Spleen (tissue), 11 donors: ENCODE data around the gene EVA1A. TPM values are rescaled to one million over a fixed set of nuclear protein-coding genes. Genes with fewer than 3 reads are reported as not detected.

Experiments
- DNase-seq: peaks from one replicate; pipeline ENCODE4 v3.0.0-alpha.2; 2020
- H3K27ac ChIP-seq, 8 donors: fragments of 200-600 bp; sonication (generic) in 7 of 8; 1 replicate in 4 of 8; 2 replicates in 4 of 8; pipeline versions ENCODE4 v1.5.0 to v1.8.0; 2016 to 2021; ENCODE audit warnings: inconsistent platforms in 4 of 8, mild to moderate bottlenecking in 4 of 8, moderate library complexity in 1 of 8
- H3K27me3 ChIP-seq, 7 donors: fragments of 200-600 bp; sonication (generic) in 6 of 7; replicated peaks in 1 of 7; 1 replicate in 4 of 7; 2 replicates in 3 of 7; pipeline versions ENCODE4 v1.5.0 to v1.8.0; 2016 to 2021; ENCODE audit warnings: inconsistent platforms in 3 of 7, mild to moderate bottlenecking in 1 of 7
- H3K36me3 ChIP-seq, 6 donors: fragments of 200-600 bp; sonication (generic) in 5 of 6; 1 replicate in 4 of 6; 2 replicates in 2 of 6; pipeline versions ENCODE4 v1.5.0 to v1.8.0; 2016 to 2021; ENCODE audit warnings: inconsistent platforms in 2 of 6
- H3K4me1 ChIP-seq, 6 donors: fragments of 200-600 bp; sonication (generic) in 5 of 6; 1 replicate in 3 of 6; 2 replicates in 3 of 6; pipeline versions ENCODE4 v1.5.0 to v1.8.0; 2016 to 2021; ENCODE audit warnings: inconsistent platforms in 3 of 6
- H3K4me3 ChIP-seq, 8 donors: fragments of 200-600 bp; sonication (generic) in 7 of 8; 1 replicate in 4 of 8; 2 replicates in 4 of 8; pipeline versions ENCODE4 v1.5.0 to v1.8.0; 2016 to 2021; ENCODE audit warnings: inconsistent platforms in 4 of 8, mild to moderate bottlenecking in 4 of 8, moderate library complexity in 2 of 8
- H3K9me3 ChIP-seq, 8 donors: fragments of 200-600 bp; sonication (generic) in 7 of 8; 1 replicate in 4 of 8; 2 replicates in 4 of 8; pipeline versions ENCODE4 v1.5.0 to v1.8.0; 2016 to 2021; ENCODE audit warnings: inconsistent platforms in 4 of 8
- CTCF ChIP-seq, 11 experiments: fragments of 200-600 bp in 7 of 11; fragments of 450-650 bp in 4 of 11; sonication (generic) in 4 of 11; IDR thresholded peaks in 8 of 11; conservative IDR thresholded peaks in 3 of 11; 1 replicate in 7 of 11; 2 replicates in 4 of 11; pipeline versions ENCODE4 v1.4.0 to v1.8.0; 2016 to 2021; ENCODE audit warnings: antibody characterized with exemption in 11 of 11, inconsistent platforms in 4 of 11, mild to moderate bottlenecking in 1 of 11
- POLR2A ChIP-seq, 3 donors: fragments of 450-650 bp; IDR thresholded peaks; one replicate each; pipeline ENCODE4 v1.5.1; 2017; ENCODE audit warnings: antibody characterized with exemption in 3 of 3, mild to moderate bottlenecking in 1 of 3
- POLR2AphosphoS5 ChIP-seq, 3 donors: sonication (generic); formaldehyde crosslinking; IDR thresholded peaks; one replicate each; pipeline ENCODE4 v1.5.1; 2017; ENCODE audit warnings: antibody characterized with exemption in 3 of 3
- WGBS, 5 donors: extraction: QIAGEN DNeasy Blood & Tissue Kit in 3 of 5; methylation state at CpG; one replicate each; pipeline versions ENCODE4 v1.1.5 to v1.1.7; 2013 to 2018; 5-methylcytosine and 5-hydroxymethylcytosine counted together
- intact Hi-C: fragments of 100-400 bp; cut with DNase I; formaldehyde crosslinking; loops from one replicate; pipeline ENCODE4 v1.15.0; 2023; ENCODE audit warnings: low total_unique reads
- polyA plus RNA-seq, 3 donors: library from polyadenylated mRNA; stranded (reverse); fragments of 200-250 nt; gene quantifications; one replicate each; pipeline ENCODE4 v1.2.1, GENCODE V29; 2013
- total RNA-seq, 7 donors: library from RNA; depleted of rRNA in 3 of 7; stranded (reverse); fragments of >200 nt in 3 of 7; fragmentation: NEBNext Ultra II Directional in 4 of 7; extraction: Animal tissue kit (Norgen Biotek cat#: 25700) in 4 of 7; gene quantifications; one replicate each; pipeline versions ENCODE4 v1.1.0 to v1.2.1, GENCODE V29; 2016 to 2021
- donor health status: healthy with polysubstance abuse.
- donor health status: DM: no; HTN: no; CAD: no; lungs with moderate emphysema.
- donor health status: DM: no; HTN: no; CAD: no.
- donor health status: Bipolar disorder and iron deficiency.
- donor health status: healthy.
- donor health status: DM: no; HTN: no; CAD: no.
- donor health status: DM: yes; HTN: yes; CAD: no.

EVA1A gene
- total and polyA plus RNA-seq, 10 donors: 6.2 to 30.3 (median 14.4) TPM

DNA sequence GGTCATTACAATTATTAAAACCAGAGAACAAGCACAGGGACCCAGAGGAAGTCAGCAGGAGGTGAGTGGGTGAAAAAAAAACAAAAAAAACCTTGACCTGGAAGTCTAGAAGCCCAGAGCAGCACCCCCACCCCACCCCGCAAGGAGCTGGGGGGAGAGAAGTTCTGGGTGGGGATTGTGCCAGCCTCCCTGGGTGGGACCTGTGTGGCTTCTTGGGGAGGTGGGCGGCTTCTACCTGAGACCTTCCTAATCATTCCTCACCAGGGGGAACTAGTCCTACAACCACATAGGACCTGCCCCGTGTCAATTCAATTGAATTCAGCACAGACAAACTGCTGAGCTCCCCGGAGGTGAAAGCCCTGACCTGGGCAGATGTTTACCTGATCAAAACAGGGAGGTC, 17.3 kb downstream of the EVA1A start:
- intact Hi-C loops: no loop called here
- H3K9me3 ChIP-seq: no peaks in the 10 kb centered on the region
- H3K27me3 ChIP-seq: no peaks in the 10 kb centered on the region
- H3K27ac ChIP-seq: no peak overlapping the region
- WGBS, 5 donors: 71 to 92% (median 84%) methylated on average over 4 of the region's 4 CpGs
- no peak for DNase-seq
- H3K4me1 ChIP-seq: no peaks in the 10 kb centered on the region
- TF ChIP-seq POLR2A (IDR thresholded peaks at IDR 0.05) (no peak), CTCF (IDR thresholded peaks at IDR 0.05 in 8 of 11, conservative IDR thresholded peaks at IDR 0.05 in 3 of 11) (no peak), POLR2AphosphoS5 (IDR thresholded peaks at IDR 0.05) (no peak)
- H3K4me3 ChIP-seq: no peak overlapping the region
- no peaks in the 10 kb centered on the region for H3K36me3 ChIP-seq

GRCh38 chr2:75541430-75541829, 19.3 kb downstream of the EVA1A start:
- no peaks in the 10 kb centered on the region for H3K27me3 ChIP-seq
- TF ChIP-seq POLR2AphosphoS5 (IDR thresholded peaks at IDR 0.05): no peak
- no peak for TF ChIP-seq POLR2A (IDR thresholded peaks at IDR 0.05)
- no peak for TF ChIP-seq CTCF (IDR thresholded peaks at IDR 0.05 in 8 of 11, conservative IDR thresholded peaks at IDR 0.05 in 3 of 11)
- intact Hi-C loops: no loop called here
- 92 to 97% (median 95%) methylated on average over 3 of the region's 3 CpGs for WGBS, 5 donors
- H3K4me1 ChIP-seq: no peaks in the 10 kb centered on the region
- DNase-seq: no peak
- no peak overlapping the region for H3K27ac ChIP-seq
- H3K36me3 ChIP-seq: no peaks in the 10 kb centered on the region
- peaks cover 0 to 6% (median 0%) of the 10 kb centered on the region in 8 donors for H3K9me3 ChIP-seq
- H3K4me3 ChIP-seq: no peak overlapping the region

- no peaks in the 10 kb centered on the region for H3K27me3 ChIP-seq
- WGBS, 5 donors: 91 to 98% (median 92%) methylated on average over 4 of the region's 4 CpGs
- H3K36me3 ChIP-seq: no peaks in the 10 kb centered on the region
- intact Hi-C loops: no loop called here
- H3K27ac ChIP-seq: no peak overlapping the region
- TF ChIP-seq POLR2AphosphoS5 (IDR thresholded peaks at IDR 0.05) (no peak), POLR2A (IDR thresholded peaks at IDR 0.05) (no peak), CTCF (IDR thresholded peaks at IDR 0.05 in 8 of 11, conservative IDR thresholded peaks at IDR 0.05 in 3 of 11) (no peak)
- no peak overlapping the region for H3K4me3 ChIP-seq
- H3K9me3 ChIP-seq: peaks cover 0 to 6% (median 0%) of the 10 kb centered on the region in 8 donors
- DNase-seq: no peak
- H3K4me1 ChIP-seq: no peaks in the 10 kb centered on the region
These were observed 19.7 kb downstream of the EVA1A start for GRCh38 chr2:75540994-75541393.

DNA sequence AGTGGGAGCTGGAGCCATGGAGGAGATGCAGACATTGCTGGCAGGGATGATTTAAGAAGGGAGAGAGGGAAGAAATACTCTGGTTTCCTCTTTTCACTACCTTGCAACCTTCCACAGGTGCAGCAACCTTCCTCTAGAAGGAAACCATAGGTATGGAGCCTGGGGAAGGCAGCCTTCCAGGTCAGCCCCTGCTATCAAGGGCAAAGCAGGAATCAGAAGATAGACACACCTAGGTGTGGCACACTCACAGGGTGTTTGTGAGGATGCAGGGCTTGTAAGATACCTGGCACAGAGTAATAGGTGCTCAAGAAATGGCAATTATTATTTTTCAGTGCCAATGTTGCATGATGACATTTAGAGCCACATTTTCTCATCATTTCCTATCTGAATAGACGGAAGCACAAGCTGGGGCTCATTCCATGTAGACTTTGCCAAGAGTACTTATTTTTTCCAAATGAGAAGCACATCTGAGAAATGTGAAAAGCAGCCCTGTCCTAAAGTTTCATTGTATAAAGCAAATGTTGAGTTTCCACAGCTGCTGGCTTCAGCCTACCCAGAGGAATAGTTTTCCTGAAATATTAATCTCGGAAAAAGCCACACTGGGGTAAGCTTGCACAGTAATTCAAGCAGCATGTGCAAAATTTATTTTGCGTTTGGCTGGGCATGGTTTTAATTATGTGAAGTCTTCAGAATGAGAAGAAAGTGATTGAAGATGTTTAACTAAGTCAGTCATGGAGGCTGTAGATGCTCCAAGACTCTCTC, 20.6 kb downstream of the EVA1A start:
- 68 to 80% (median 76%) methylated on average over 3 of the region's 3 CpGs for WGBS, 5 donors
- intact Hi-C loops: no loop called here

More for the DNA sequence above, 20.6 kb downstream of the EVA1A start:
- no peak overlapping the region for H3K4me3 ChIP-seq
- H3K4me1 ChIP-seq: no peaks in the 10 kb centered on the region
- DNase-seq: no peak
- TF ChIP-seq POLR2AphosphoS5 (IDR thresholded peaks at IDR 0.05) (no peak), POLR2A (IDR thresholded peaks at IDR 0.05) (no peak), CTCF (IDR thresholded peaks at IDR 0.05 in 8 of 11, conservative IDR thresholded peaks at IDR 0.05 in 3 of 11) (no peak)
- H3K36me3 ChIP-seq: no peaks in the 10 kb centered on the region
- H3K27ac ChIP-seq: no peak overlapping the region
- no peaks in the 10 kb centered on the region for H3K27me3 ChIP-seq
- H3K9me3 ChIP-seq: peaks cover 0 to 6% (median 0%) of the 10 kb centered on the region in 8 donors
